NB4 (cell line): ENCODE data around the gene SPACA6.

Experiments
- DNase-seq: peaks from one replicate; pipeline ENCODE4 v3.0.0; 2010; ENCODE audit warnings: low read depth
- H3K4me3 ChIP-seq: one replicate; pipeline ENCODE4 v1.5.1; 2011; ENCODE audit warnings: mild to moderate bottlenecking, low read depth, low read length, moderate library complexity
- MYC ChIP-seq: IDR thresholded peaks from 2 replicates; pipeline ENCODE4 v1.6.1; 2011; ENCODE audit warnings: low read depth, low read length
- POLR2A ChIP-seq: IDR thresholded peaks from 2 replicates; pipeline ENCODE4 v1.6.1; 2011; ENCODE audit warnings: mild to moderate bottlenecking; ENCODE audit not compliant: insufficient read length; ENCODE audit errors: extremely low read depth
- TF ChIP-seq, protein P1 (sequence below): IDR thresholded peaks from 2 replicates; pipeline ENCODE4 v1.6.1; 2011; ENCODE audit warnings: low read depth, low read length
- TF ChIP-seq, protein P2 (sequence below): IDR thresholded peaks from one replicate; pipeline ENCODE4 v1.5.1; 2012; ENCODE audit warnings: low read depth, low read length

SPACA6 gene

DNA sequence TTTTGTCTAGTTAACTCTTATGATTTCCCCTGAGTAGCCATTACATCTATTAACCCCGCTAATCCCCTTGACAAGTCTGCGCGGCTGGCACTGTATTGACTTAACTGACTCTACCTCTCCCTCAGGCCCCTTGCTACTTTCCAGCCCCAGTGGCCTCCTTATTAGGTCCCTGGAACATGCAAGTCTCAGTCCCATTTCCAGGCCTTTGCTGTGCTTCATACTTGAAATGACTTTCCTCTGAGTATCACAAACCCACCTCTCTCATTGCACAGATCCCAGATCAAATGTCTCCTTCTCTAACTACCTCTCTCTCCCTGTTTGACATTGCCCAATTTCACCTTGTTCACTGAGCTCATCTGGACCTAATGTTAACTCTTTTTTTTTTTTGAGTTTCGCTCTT lies 13.2 kb downstream of the SPACA6 start:
- TF ChIP-seq, protein P1, sequence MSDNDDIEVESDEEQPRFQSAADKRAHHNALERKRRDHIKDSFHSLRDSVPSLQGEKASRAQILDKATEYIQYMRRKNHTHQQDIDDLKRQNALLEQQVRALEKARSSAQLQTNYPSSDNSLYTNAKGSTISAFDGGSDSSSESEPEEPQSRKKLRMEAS, result no peak
- TF ChIP-seq MYC, result no peak
- no peak for TF ChIP-seq POLR2A
- TF ChIP-seq, protein P2, sequence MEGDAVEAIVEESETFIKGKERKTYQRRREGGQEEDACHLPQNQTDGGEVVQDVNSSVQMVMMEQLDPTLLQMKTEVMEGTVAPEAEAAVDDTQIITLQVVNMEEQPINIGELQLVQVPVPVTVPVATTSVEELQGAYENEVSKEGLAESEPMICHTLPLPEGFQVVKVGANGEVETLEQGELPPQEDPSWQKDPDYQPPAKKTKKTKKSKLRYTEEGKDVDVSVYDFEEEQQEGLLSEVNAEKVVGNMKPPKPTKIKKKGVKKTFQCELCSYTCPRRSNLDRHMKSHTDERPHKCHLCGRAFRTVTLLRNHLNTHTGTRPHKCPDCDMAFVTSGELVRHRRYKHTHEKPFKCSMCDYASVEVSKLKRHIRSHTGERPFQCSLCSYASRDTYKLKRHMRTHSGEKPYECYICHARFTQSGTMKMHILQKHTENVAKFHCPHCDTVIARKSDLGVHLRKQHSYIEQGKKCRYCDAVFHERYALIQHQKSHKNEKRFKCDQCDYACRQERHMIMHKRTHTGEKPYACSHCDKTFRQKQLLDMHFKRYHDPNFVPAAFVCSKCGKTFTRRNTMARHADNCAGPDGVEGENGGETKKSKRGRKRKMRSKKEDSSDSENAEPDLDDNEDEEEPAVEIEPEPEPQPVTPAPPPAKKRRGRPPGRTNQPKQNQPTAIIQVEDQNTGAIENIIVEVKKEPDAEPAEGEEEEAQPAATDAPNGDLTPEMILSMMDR, result no peak
- no peak overlapping the region for H3K4me3 ChIP-seq
- no peak for DNase-seq

DNA sequence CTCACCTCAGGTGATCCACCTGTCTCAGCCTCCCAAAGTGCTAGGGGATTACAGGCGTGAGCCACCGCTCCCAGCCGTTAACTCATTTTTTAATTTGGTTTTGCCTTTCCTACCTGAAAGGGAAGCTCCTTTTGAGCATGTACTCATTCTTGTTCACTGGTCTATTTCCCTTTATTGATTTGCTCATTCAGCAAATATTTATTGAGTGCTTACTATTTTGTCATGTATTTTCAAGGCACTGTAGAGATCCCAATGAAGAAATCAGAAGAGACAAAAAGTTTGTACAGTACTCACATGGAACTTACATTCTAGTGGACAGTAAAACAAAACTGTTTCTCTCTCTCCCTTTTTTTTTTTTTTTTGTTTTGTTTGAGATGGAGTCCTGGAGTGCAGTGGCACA lies 13.8 kb downstream of the SPACA6 start:
- no peak overlapping the region for H3K4me3 ChIP-seq
- no peak for DNase-seq
- TF ChIP-seq, protein P2, result no peak
- TF ChIP-seq POLR2A (no peak), MYC (no peak)
- TF ChIP-seq, protein P1, result no peak

DNA sequence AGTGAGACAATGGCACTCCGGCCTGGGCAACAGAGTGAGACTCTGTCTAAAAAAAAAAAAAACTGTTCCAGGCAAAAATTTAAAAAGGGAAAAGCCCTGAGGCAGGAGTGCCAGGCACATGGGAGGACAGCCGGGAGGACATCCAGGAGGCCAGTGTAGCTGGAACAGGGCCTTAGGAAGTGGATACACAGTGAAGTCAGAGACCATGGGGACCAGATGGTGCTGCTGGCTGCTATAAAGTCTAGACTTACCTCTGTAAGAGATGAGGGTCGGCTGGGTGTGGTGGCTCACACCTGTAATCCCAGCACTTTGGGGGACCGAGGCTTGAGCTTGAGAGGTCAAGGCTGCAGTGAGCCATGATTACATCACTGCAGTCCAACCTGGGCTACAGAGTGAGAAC lies 15.7 kb downstream of the SPACA6 start:
- no peak for DNase-seq
- TF ChIP-seq, protein P2, result no peak
- TF ChIP-seq, protein P1, result no peak
- no peak for TF ChIP-seq POLR2A
- TF ChIP-seq MYC, result no peak
- H3K4me3 ChIP-seq, result no peak overlapping the region

DNA sequence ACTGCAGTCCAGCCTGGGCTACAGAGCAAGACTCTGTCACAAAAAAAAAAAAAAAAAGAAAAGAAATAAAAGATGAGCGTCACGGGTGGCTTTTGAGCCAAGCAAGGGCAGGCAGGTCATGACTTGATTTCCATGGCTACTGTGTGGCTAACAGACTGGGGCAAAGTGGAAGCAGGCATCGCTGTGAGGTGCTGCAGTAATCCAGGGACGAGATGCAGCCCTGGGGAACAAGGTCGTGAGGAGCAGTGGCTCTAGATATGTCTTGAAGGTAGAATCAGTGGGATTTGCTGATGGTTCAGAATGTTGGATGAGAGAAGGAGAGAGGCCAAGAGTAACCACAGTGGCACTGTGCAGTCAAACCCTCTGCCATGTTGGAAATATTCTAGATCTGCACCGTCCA lies 16.4 kb downstream of the SPACA6 start:
- H3K4me3 ChIP-seq, result no peak overlapping the region
- TF ChIP-seq POLR2A (no peak), MYC (no peak)
- TF ChIP-seq, protein P2, result no peak
- no peak for DNase-seq

DNA sequence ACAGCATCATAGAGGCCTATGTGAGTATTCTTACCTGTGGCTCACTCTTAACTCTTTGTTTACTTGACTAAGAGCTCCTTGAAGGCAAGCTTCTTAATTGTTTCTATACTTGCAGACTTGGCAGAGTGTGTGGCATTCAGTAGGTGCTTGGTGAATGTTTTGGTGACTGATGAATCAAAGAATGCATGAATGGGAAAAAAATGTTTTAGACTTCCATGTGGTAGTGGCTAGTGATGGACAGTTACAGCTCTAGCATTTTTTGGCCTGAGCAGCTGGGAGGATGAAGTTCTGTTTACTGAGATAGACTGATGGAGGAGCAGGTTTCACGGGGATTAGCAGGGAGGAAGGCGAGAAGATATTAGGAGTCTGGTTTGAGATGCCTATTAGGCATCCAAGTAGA lies 17.0 kb downstream of the SPACA6 start:
- H3K4me3 ChIP-seq, result no peak overlapping the region
- TF ChIP-seq POLR2A (no peak), MYC (no peak)
- TF ChIP-seq, protein P2, result no peak
- DNase-seq, result no peak

DNA sequence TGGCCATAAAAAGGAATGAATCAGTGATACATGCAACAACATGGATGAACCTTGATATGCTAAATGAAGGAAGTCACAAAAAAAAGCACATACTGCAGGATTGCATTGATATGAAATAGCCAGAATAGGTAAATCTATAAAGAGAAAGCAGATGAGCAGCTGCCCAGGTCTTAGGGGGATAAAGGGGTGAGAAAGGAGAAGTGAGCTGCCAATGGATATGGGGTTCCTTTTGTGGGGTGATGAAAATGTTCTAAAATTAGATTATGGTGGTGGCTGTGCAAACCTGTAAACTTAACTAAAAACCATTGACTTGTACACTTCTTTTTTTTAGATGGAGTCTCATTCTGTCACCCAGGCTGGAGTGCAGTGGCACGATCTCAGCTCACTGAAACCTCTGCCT lies 18.6 kb downstream of the SPACA6 start:
- no peak overlapping the region for H3K4me3 ChIP-seq
- TF ChIP-seq MYC (no peak), POLR2A (no peak)
- TF ChIP-seq, protein P1, result no peak
- TF ChIP-seq, protein P2, result no peak
- DNase-seq, result no peak
